Measurements from ENCODE around the gene VPS29. TPM values are rescaled to one million over a fixed set of nuclear protein-coding genes. Genes with fewer than 3 reads are reported as not detected.

The VPS29 gene
- total and polyA plus RNA-seq, 2 of the 4 experiments (the other 2 are of a cell fraction) = 122 to 150 TPM

DNA sequence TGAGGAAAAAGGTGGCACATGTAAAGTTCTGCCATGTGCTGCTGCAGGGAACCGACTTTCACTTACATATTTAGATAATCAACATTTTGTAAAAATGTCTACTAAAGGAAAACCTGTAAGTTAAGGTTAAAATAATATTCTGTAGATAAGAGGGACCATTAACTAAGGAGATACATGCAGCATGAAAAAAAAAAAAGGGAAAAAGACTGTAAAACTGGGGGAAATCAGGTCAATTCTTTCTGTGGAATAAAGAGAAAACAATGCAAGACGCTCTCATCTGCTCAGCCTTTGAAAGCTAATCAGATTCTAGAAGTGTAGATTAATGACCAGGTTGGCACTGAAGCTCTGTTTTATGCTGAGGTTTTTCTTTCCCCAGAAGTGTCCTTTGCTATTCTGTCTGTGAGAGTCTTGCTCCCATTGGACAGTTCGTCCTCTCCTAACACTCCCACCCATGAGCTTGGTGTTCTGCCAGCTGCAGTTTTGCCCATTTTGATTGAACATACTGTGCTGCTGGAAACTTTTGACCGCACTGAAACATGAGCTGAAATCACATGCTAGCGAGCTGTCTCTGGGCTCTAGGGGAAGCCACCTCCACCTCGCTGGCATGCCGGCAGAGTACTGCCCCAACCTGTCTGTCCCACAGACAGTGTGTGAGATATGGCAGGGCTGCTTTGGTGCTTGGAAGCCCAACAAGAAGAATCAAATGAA is 41.5 kb upstream of the VPS29 start:
- dilution Hi-C loops (cut with HindIII; ENCODE audit: low sequenced_read_pairs, unreplicated experiment) = no loop called here
- intact Hi-C loops (cut with micrococcal nuclease) = no loop called here
- H3K27me3 ChIP-seq (ENCODE audit: control insufficient read depth, insufficient read depth, low read length) = no peaks in the 10 kb centered on the region
- H3K27ac ChIP-seq (ENCODE audit: insufficient read depth, low read length) = peak overlapping the region; percentile 7; the same call in 1 of the 2 replicates
- peaks cover 15% of the 10 kb centered on the region for H3K9me1 ChIP-seq (ENCODE audit: insufficient read depth, low read length)
- ATAC-seq (ENCODE audit: low read depth) (peak; percentile 45), DNase-seq (peak; percentile 80)
- H2AK5ac ChIP-seq (ENCODE audit: low read depth, low read length) = peak overlapping the region; percentile 57; the same call in 1 of the 2 replicates
- H2BK120ac ChIP-seq (ENCODE audit: low read depth, low read length) = peak overlapping the region; percentile 38
- no peak overlapping the region for H2BK15ac ChIP-seq (ENCODE audit: low read depth, low read length)
- H2BK20ac ChIP-seq (ENCODE audit: low read depth, low read length) = no peak overlapping the region
- peaks cover 6% of the 10 kb centered on the region for H3K36me3 ChIP-seq (ENCODE audit: control insufficient read depth, insufficient read depth, low read length)
- H3K4me3 ChIP-seq (ENCODE audit: insufficient read depth, low read depth, low read length) = no peak overlapping the region
- H4K20me1 ChIP-seq (ENCODE audit: insufficient read depth, low read length) = peaks cover 21% of the 10 kb centered on the region
- no peak overlapping the region for H2AFZ ChIP-seq (replicated peaks; ENCODE audit: low read length, poor library complexity)
- no peak overlapping the region; a peak in 1 of 4 replicates for H4K8ac ChIP-seq (ENCODE audit: low read depth in 2 of 2, low read length in 2 of 2)
- no peaks in the 10 kb centered on the region for H3K9me3 ChIP-seq (ENCODE audit: control insufficient read depth, insufficient read depth, low read length)
- H3K4ac ChIP-seq (ENCODE audit: low read depth, low read length) = peak overlapping the region; percentile 25
- ChIA-PET CTCF (interaction anchor here (0.6 kb wide), 1 partner anchor 32 kb away, joined by 3 read pairs; no protein-coding TSS in a partner anchor), POLR2A (ENCODE audit: unreplicated experiment) (no interaction called here)
- no peak overlapping the region for H3K56ac ChIP-seq (ENCODE audit: extremely low read depth, insufficient read depth, low read length)
- H2AK9ac ChIP-seq (replicated peaks; ENCODE audit: low read depth, low read length, poor library complexity) = no peak overlapping the region
- no peak overlapping the region; the same call in 1 of the 2 replicates for H3K14ac ChIP-seq (replicated peaks; ENCODE audit: low read depth, low read length)
- H3K18ac ChIP-seq (ENCODE audit: low read depth, low read length) = no peak overlapping the region
- peaks cover 14% of the 10 kb centered on the region for H3K4me1 ChIP-seq (ENCODE audit: control insufficient read depth, insufficient read depth, low read length)
- no peak overlapping the region for H3K9ac ChIP-seq (ENCODE audit: low read depth, low read length)
- H4K91ac ChIP-seq (ENCODE audit: insufficient read depth, low read depth, low read length) = no peak overlapping the region
- in situ Hi-C loops (cut with MboI; ENCODE audit: low sequenced_read_pairs) = no loop called here
- BruUV-seq (replicated peaks) = no TSS peak
- H2BK5ac ChIP-seq (ENCODE audit: low read depth, low read length, poor library complexity, severe bottlenecking) = no peak overlapping the region
- H3K4me2 ChIP-seq (ENCODE audit: low read depth, low read length) = no peak overlapping the region; the same call in 1 of the 2 replicates
- no CpG with 5 or more reads among the region's 7 CpGs for WGBS, 2 experiments (ENCODE audit: extremely low coverage in 2 of 2, insufficient read length in 1 of 2)
- no peak overlapping the region for H4K5ac ChIP-seq (ENCODE audit: low read depth, low read length)
- H3K79me1 ChIP-seq (ENCODE audit: low read depth in 1 of 2, low read length in 2 of 2) = peaks cover 16 to 59% of the 10 kb centered on the region in 2 experiments
- peak overlapping the region; percentile 54; the same call in 1 of the 2 replicates for H3K23ac ChIP-seq (ENCODE audit: low read depth, low read length)
- no peak for TF ChIP-seq RAD21 (IDR thresholded peaks at IDR 0.05; ENCODE audit: low read length)
- TF ChIP-seq RFX5 (IDR thresholded peaks at IDR 0.05; ENCODE audit: low read depth, low read length) = no peak
- TF ChIP-seq CEBPB (IDR thresholded peaks at IDR 0.05; ENCODE audit: low read depth, low read length) = no peak
- TF ChIP-seq POLR2A (IDR thresholded peaks at IDR 0.05; ENCODE audit: low read depth, low read length) = no peak
- no peak for TF ChIP-seq FOS (IDR thresholded peaks at IDR 0.05; ENCODE audit: low read depth, low read length)
- TF ChIP-seq MAFK (IDR thresholded peaks at IDR 0.05; ENCODE audit: low read depth, low read length) = no peak
- TF ChIP-seq, protein P1, sequence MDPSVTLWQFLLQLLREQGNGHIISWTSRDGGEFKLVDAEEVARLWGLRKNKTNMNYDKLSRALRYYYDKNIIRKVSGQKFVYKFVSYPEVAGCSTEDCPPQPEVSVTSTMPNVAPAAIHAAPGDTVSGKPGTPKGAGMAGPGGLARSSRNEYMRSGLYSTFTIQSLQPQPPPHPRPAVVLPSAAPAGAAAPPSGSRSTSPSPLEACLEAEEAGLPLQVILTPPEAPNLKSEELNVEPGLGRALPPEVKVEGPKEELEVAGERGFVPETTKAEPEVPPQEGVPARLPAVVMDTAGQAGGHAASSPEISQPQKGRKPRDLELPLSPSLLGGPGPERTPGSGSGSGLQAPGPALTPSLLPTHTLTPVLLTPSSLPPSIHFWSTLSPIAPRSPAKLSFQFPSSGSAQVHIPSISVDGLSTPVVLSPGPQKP (IDR thresholded peaks at IDR 0.05; ENCODE audit: borderline replicate concordance, low read depth, low read length) = no peak
- TF ChIP-seq SMC3 (IDR thresholded peaks at IDR 0.05; ENCODE audit: low read depth, low read length) = no peak
- TF ChIP-seq RCOR1 (IDR thresholded peaks at IDR 0.05; ENCODE audit: insufficient replicate concordance, low read length) = no peak
- TF ChIP-seq BHLHE40 (IDR thresholded peaks at IDR 0.05; ENCODE audit: low read depth, low read length) = no peak
- no peak for TF ChIP-seq NFE2L2 (IDR thresholded peaks at IDR 0.05; ENCODE audit: low read depth, low read length)
- TF ChIP-seq, protein P2, sequence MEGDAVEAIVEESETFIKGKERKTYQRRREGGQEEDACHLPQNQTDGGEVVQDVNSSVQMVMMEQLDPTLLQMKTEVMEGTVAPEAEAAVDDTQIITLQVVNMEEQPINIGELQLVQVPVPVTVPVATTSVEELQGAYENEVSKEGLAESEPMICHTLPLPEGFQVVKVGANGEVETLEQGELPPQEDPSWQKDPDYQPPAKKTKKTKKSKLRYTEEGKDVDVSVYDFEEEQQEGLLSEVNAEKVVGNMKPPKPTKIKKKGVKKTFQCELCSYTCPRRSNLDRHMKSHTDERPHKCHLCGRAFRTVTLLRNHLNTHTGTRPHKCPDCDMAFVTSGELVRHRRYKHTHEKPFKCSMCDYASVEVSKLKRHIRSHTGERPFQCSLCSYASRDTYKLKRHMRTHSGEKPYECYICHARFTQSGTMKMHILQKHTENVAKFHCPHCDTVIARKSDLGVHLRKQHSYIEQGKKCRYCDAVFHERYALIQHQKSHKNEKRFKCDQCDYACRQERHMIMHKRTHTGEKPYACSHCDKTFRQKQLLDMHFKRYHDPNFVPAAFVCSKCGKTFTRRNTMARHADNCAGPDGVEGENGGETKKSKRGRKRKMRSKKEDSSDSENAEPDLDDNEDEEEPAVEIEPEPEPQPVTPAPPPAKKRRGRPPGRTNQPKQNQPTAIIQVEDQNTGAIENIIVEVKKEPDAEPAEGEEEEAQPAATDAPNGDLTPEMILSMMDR (conservative IDR thresholded peaks at IDR 0.05; ENCODE audit: low read depth, low read length) = no peak
- TF ChIP-seq, protein P3, sequence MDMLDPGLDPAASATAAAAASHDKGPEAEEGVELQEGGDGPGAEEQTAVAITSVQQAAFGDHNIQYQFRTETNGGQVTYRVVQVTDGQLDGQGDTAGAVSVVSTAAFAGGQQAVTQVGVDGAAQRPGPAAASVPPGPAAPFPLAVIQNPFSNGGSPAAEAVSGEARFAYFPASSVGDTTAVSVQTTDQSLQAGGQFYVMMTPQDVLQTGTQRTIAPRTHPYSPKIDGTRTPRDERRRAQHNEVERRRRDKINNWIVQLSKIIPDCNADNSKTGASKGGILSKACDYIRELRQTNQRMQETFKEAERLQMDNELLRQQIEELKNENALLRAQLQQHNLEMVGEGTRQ (IDR thresholded peaks at IDR 0.05; ENCODE audit: low read depth, low read length) = no peak
- TF ChIP-seq CHD1 (IDR thresholded peaks at IDR 0.05; ENCODE audit: low read depth, low read length) = no peak
- TF ChIP-seq MXI1 (IDR thresholded peaks at IDR 0.05; ENCODE audit: borderline replicate concordance, low read depth, low read length) = no peak

Measured in IMR-90 (cell line).